IMR-90 (cell line): ENCODE data around the gene ANO2. TPM values are rescaled to one million over a fixed set of nuclear protein-coding genes. Genes with fewer than 3 reads are reported as not detected.

Source experiments
- ATAC-seq: fragments of 200-7000 bp; cut with Tn5 transposase; 2 replicates; pipeline ENCODE4 v1.9.1; 2020; ENCODE audit warnings: low read depth, mild to moderate bottlenecking, moderate library complexity
- BruUV-seq: library from RNA; stranded (reverse); fragments of 400-500 nt; replicated peaks from 2 replicates; lab custom pipeline; 2021; lab: Mats Ljungman, UMichigan
- CTCF ChIA-PET: fragments of 300-600 bp; formaldehyde crosslinking; extraction: SDS; loops from one replicate; lab custom pipeline; 2021; ENCODE audit warnings: antibody characterized with exemption; lab: Yijun Ruan, JAX
- POLR2A ChIA-PET: fragments of 300-600 bp; sonication (Branson Sonifier 250); formaldehyde crosslinking; loops from one replicate; lab custom pipeline; 2022; ENCODE audit warnings: antibody characterized with exemption; ENCODE audit not compliant: unreplicated experiment; lab: Charles Lee
- DNase-seq: peaks from one replicate; pipeline ENCODE4 v3.0.0; 2013
- H2AFZ ChIP-seq: replicated peaks from 2 replicates; pipeline ENCODE3; 2013; ENCODE audit warnings: low read length, mild to moderate bottlenecking; ENCODE audit not compliant: poor library complexity
- H2AK5ac ChIP-seq: 2 replicates; pipeline ENCODE4 v1.6.1; 2013; ENCODE audit warnings: low read depth, low read length, inconsistent platforms
- H2AK9ac ChIP-seq: replicated peaks from 2 replicates; pipeline ENCODE3; 2013; ENCODE audit warnings: mild to moderate bottlenecking, low read depth, low read length, moderate library complexity; ENCODE audit not compliant: poor library complexity
- H2BK120ac ChIP-seq: 2 replicates; pipeline ENCODE4 v1.6.1; 2013; ENCODE audit warnings: low read depth, low read length, inconsistent platforms
- H2BK15ac ChIP-seq: 3 replicates; pipeline ENCODE4 v1.6.1; 2013; ENCODE audit warnings: low read depth, low read length, inconsistent platforms
- H2BK20ac ChIP-seq: 2 replicates; pipeline ENCODE4 v1.6.1; 2013; ENCODE audit warnings: low read depth, mild to moderate bottlenecking, inconsistent platforms, low read length, moderate library complexity
- H2BK5ac ChIP-seq: 2 replicates; pipeline ENCODE4 v1.6.1; 2013; ENCODE audit warnings: mild to moderate bottlenecking, low read depth, low read length, inconsistent platforms; ENCODE audit not compliant: poor library complexity, severe bottlenecking
- H3K14ac ChIP-seq: replicated peaks from 2 replicates; pipeline ENCODE4 v1.6.1; 2013; ENCODE audit warnings: low read depth, low read length, inconsistent platforms
- H3K18ac ChIP-seq: 2 replicates; pipeline ENCODE4 v1.6.1; 2013; ENCODE audit warnings: low read depth, low read length, control low read depth
- H3K23ac ChIP-seq: 2 replicates; pipeline ENCODE4 v1.6.1; 2013; ENCODE audit warnings: low read depth, low read length, inconsistent platforms
- H3K27ac ChIP-seq: 2 replicates; pipeline ENCODE4 v1.5.1; 2013; ENCODE audit warnings: mild to moderate bottlenecking, control low read depth, low read length; ENCODE audit not compliant: insufficient read depth
- H3K27me3 ChIP-seq: 2 replicates; pipeline ENCODE4 v1.6.1; 2013; ENCODE audit warnings: low read length; ENCODE audit not compliant: control insufficient read depth, insufficient read depth
- H3K36me3 ChIP-seq: 2 replicates; pipeline ENCODE4 v1.6.1; 2013; ENCODE audit warnings: low read length, mixed read lengths; ENCODE audit not compliant: control insufficient read depth, insufficient read depth
- H3K4ac ChIP-seq: 2 replicates; pipeline ENCODE4 v1.6.1; 2013; ENCODE audit warnings: low read depth, low read length, inconsistent platforms
- H3K4me1 ChIP-seq: 2 replicates; pipeline ENCODE4 v1.6.1; 2013; ENCODE audit warnings: low read length, mixed read lengths; ENCODE audit not compliant: control insufficient read depth, insufficient read depth
- H3K4me2 ChIP-seq: 2 replicates; pipeline ENCODE4 v1.6.1; 2013; ENCODE audit warnings: low read depth, mild to moderate bottlenecking, control low read depth, low read length, moderate library complexity
- H3K4me3 ChIP-seq: 2 replicates; pipeline ENCODE4 v1.5.1; 2013; ENCODE audit warnings: low read depth, mild to moderate bottlenecking, control low read depth, low read length, moderate library complexity; ENCODE audit not compliant: insufficient read depth
- H3K56ac ChIP-seq: 2 replicates; pipeline ENCODE4 v1.6.1; 2013; ENCODE audit warnings: low read length, inconsistent platforms; ENCODE audit not compliant: insufficient read depth; ENCODE audit errors: extremely low read depth
- H3K79me1 ChIP-seq, 2 experiments: 2 replicates each; pipeline ENCODE4 v1.6.1; 2013; ENCODE audit warnings: low read length in 2 of 2, inconsistent platforms in 1 of 2, low read depth in 1 of 2
- H3K9ac ChIP-seq: 2 replicates; pipeline ENCODE4 v1.6.1; 2013; ENCODE audit warnings: low read depth, low read length, control low read depth
- H3K9me1 ChIP-seq: 2 replicates; pipeline ENCODE4 v1.6.1; 2013; ENCODE audit warnings: low read length, inconsistent platforms; ENCODE audit not compliant: insufficient read depth
- H3K9me3 ChIP-seq: 2 replicates; pipeline ENCODE4 v1.6.1; 2013; ENCODE audit warnings: low read length; ENCODE audit not compliant: control insufficient read depth, insufficient read depth
- H4K20me1 ChIP-seq: 2 replicates; pipeline ENCODE4 v1.6.1; 2013; ENCODE audit warnings: low read length, inconsistent platforms; ENCODE audit not compliant: insufficient read depth
- H4K5ac ChIP-seq: 2 replicates; pipeline ENCODE4 v1.6.1; 2013; ENCODE audit warnings: mild to moderate bottlenecking, low read depth, low read length, control low read depth
- H4K8ac ChIP-seq, 2 experiments: 2 replicates each; pipeline ENCODE4 v1.6.1; 2013; ENCODE audit warnings: low read depth in 2 of 2, low read length in 2 of 2, control low read depth in 1 of 2, inconsistent platforms in 1 of 2
- H4K91ac ChIP-seq: 2 replicates; pipeline ENCODE4 v1.6.1; 2013; ENCODE audit warnings: low read depth, low read length, inconsistent platforms; ENCODE audit not compliant: insufficient read depth
- BHLHE40 ChIP-seq: fragments of 150-350 bp; IDR thresholded peaks from 2 replicates; pipeline ENCODE4 v1.6.1; 2016; ENCODE audit warnings: mild to moderate bottlenecking, low read depth, low read length
- CEBPB ChIP-seq: IDR thresholded peaks from 2 replicates; pipeline ENCODE4 v1.6.1; 2012; ENCODE audit warnings: low read depth, low read length, improper control_type of control experiment
- CHD1 ChIP-seq: IDR thresholded peaks from 2 replicates; pipeline ENCODE4 v1.6.1; 2012; ENCODE audit warnings: low read depth, low read length, improper control_type of control experiment
- CTCF ChIP-seq: conservative IDR thresholded peaks from 2 replicates; pipeline ENCODE4 v1.5.1; 2012; ENCODE audit warnings: mild to moderate bottlenecking, low read depth, low read length, improper control_type of control experiment
- ELK1 ChIP-seq: fragments of 150-350 bp; IDR thresholded peaks from 2 replicates; pipeline ENCODE4 v1.6.1; 2016; ENCODE audit warnings: low read depth, mild to moderate bottlenecking, low read length, moderate library complexity, borderline replicate concordance
- FOS ChIP-seq: fragments of 150-350 bp; IDR thresholded peaks from 2 replicates; pipeline ENCODE4 v1.6.1; 2016; ENCODE audit warnings: low read depth, low read length
- MAFK ChIP-seq: IDR thresholded peaks from 2 replicates; pipeline ENCODE4 v1.6.1; 2012; ENCODE audit warnings: low read depth, low read length, improper control_type of control experiment
- MAZ ChIP-seq: IDR thresholded peaks from 2 replicates; pipeline ENCODE4 v1.6.1; 2012; ENCODE audit warnings: low read depth, mild to moderate bottlenecking, low read length, improper control_type of control experiment, moderate library complexity, borderline replicate concordance
- MXI1 ChIP-seq: IDR thresholded peaks from 2 replicates; pipeline ENCODE4 v1.6.1; 2012; ENCODE audit warnings: low read depth, mild to moderate bottlenecking, low read length, moderate library complexity, borderline replicate concordance
- NFE2L2 ChIP-seq: fragments of 150-350 bp; IDR thresholded peaks from 2 replicates; pipeline ENCODE4 v1.6.1; 2016; ENCODE audit warnings: low read depth, mild to moderate bottlenecking, low read length
- POLR2A ChIP-seq: IDR thresholded peaks from 2 replicates; pipeline ENCODE4 v1.6.1; 2012; ENCODE audit warnings: mild to moderate bottlenecking, low read depth, low read length
- RAD21 ChIP-seq: IDR thresholded peaks from 2 replicates; pipeline ENCODE4 v1.6.1; 2012; ENCODE audit warnings: low read length, improper control_type of control experiment
- RCOR1 ChIP-seq: IDR thresholded peaks from 2 replicates; pipeline ENCODE4 v1.6.1; 2012; ENCODE audit warnings: mild to moderate bottlenecking, low read length, improper control_type of control experiment; ENCODE audit not compliant: insufficient replicate concordance
- RFX5 ChIP-seq: IDR thresholded peaks from 2 replicates; pipeline ENCODE4 v1.8.0; 2012; ENCODE audit warnings: low read depth, mild to moderate bottlenecking, low read length, moderate library complexity
- SMC3 ChIP-seq: fragments of 150-350 bp; IDR thresholded peaks from 2 replicates; pipeline ENCODE4 v1.6.1; 2016; ENCODE audit warnings: low read depth, mild to moderate bottlenecking, antibody characterized with exemption, low read length, moderate library complexity
- USF2 ChIP-seq: fragments of 150-350 bp; IDR thresholded peaks from 2 replicates; pipeline ENCODE4 v1.6.1; 2017; ENCODE audit warnings: mild to moderate bottlenecking, antibody characterized with exemption, low read length, low read depth
- WGBS, 2 experiments: methylation state at CpG; one replicate each; pipeline versions ENCODE4 v1.1.5 to v1.1.7; 2013; ENCODE audit warnings: missing lambda C conversion rate in 2 of 2; ENCODE audit not compliant: insufficient read length in 1 of 2; ENCODE audit errors: extremely low coverage in 2 of 2; 5-methylcytosine and 5-hydroxymethylcytosine counted together
- dilution Hi-C: fragments of 300-500 bp; cut with HindIII; formaldehyde crosslinking; loops from one replicate; pipeline ENCODE4 v1.14.3; 2018; ENCODE audit warnings: low sequenced_read_pairs; ENCODE audit not compliant: unreplicated experiment
- in situ Hi-C: fragments of 300-500 bp; cut with MboI; formaldehyde crosslinking; loops from 3 replicates; pipeline ENCODE4 v1.14.3; 2019; ENCODE audit warnings: low sequenced_read_pairs, inconsistent platforms, mixed read lengths
- intact Hi-C: fragments of 100-400 bp; cut with micrococcal nuclease; formaldehyde crosslinking; loops from 2 replicates; pipeline ENCODE4 v1.10.0; 2022
- polyA plus RNA-seq, 3 experiments: library from polyadenylated mRNA; depleted of rRNA; stranded (reverse); fragments of >200 nt; gene quantifications; 2 replicates each; pipeline ENCODE4 v1.2.3, GENCODE V29; 2012; ENCODE audit warnings: low replicate concordance in 1 of 3
- total RNA-seq: library from RNA; depleted of rRNA; stranded (reverse); fragments of >200 nt; gene quantifications from 2 replicates; pipeline ENCODE4 v1.2.3, GENCODE V29; 2012

ANO2 gene
- total and polyA plus RNA-seq, 2 of the 4 experiments (the other 2 are of a cell fraction): 0.22 TPM; not detected in 1

DNA sequence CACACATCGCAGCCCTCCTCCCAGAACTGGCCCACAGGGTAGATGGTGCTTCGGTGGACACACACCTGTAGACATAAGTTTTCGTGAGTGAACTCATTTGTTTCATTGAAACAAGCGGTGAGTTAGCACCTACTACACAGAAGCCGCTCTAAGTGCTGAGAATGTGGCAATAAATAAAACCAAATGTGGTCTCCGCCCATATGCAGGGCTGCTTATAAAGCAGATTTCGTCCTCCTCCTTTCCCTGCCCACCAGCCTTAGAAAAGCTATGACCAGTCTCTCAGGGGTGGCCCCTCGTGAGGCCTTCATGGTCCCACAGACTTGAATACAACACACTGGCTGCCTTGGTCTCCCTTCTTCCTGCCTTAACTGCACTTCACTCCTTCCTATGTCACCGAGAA is 31.1 kb upstream of the ANO2 start:
- no TSS peak for BruUV-seq
- dilution Hi-C loops: no loop called here
- no peak overlapping the region for H3K18ac ChIP-seq
- peaks cover 56% of the 10 kb centered on the region for H3K27me3 ChIP-seq
- no peak overlapping the region for H2BK20ac ChIP-seq
- H2BK15ac ChIP-seq: no peak overlapping the region
- no peak overlapping the region for H3K14ac ChIP-seq
- no peaks in the 10 kb centered on the region for H4K20me1 ChIP-seq
- no peak overlapping the region for H4K91ac ChIP-seq
- H2BK5ac ChIP-seq: no peak overlapping the region
- H3K23ac ChIP-seq: no peak overlapping the region
- H4K8ac ChIP-seq: no peak overlapping the region
- no peak overlapping the region for H3K4me2 ChIP-seq
- no peaks in the 10 kb centered on the region for H3K36me3 ChIP-seq
- ChIA-PET POLR2A (no interaction called here), CTCF (interaction anchor here (0.9 kb wide), 1 partner anchor 12 kb away, joined by 3 read pairs; no protein-coding TSS in a partner anchor)
- no peak overlapping the region for H2BK120ac ChIP-seq
- no peaks in the 10 kb centered on the region for H3K9me3 ChIP-seq
- in situ Hi-C loops: no loop called here
- H3K27ac ChIP-seq: no peak overlapping the region
- ATAC-seq (no peak), DNase-seq (no peak)
- no peaks in the 10 kb centered on the region for H3K79me1 ChIP-seq
- H2AFZ ChIP-seq: no peak overlapping the region
- H2AK9ac ChIP-seq: no peak overlapping the region
- 94% methylated on average over 3 of the region's 9 CpGs; no CpG with 5 or more reads in 1 of the 2 experiments for WGBS, 2 experiments
- intact Hi-C loops: no loop called here
- H3K9ac ChIP-seq: no peak overlapping the region
- no peaks in the 10 kb centered on the region for H3K9me1 ChIP-seq
- H4K5ac ChIP-seq: no peak overlapping the region
- no peak overlapping the region for H2AK5ac ChIP-seq
- no peaks in the 10 kb centered on the region for H3K4me1 ChIP-seq
- TF ChIP-seq CEBPB (no peak), RFX5 (no peak), POLR2A (no peak), NFE2L2 (no peak), SMC3 (no peak), BHLHE40 (no peak), MAFK (no peak), USF2 (no peak), RAD21 (no peak), MAZ (no peak), CTCF (no peak), MXI1 (no peak), FOS (no peak), ELK1 (no peak), CHD1 (no peak), RCOR1 (no peak)
- no peak overlapping the region for H3K4ac ChIP-seq
- H3K4me3 ChIP-seq: no peak overlapping the region
- no peak overlapping the region for H3K56ac ChIP-seq
